Measurements from ENCODE around the gene KRTAP21-1.
"Not testable (repeated sequence)": the region's sequence is repeated elsewhere in the genome, so short reads cannot be mapped to it uniquely, and the experiment has no call there.

The KRTAP21-1 gene

GRCh38 chr21:30755328-30755727 lies at the start of gene KRTAP21-1:
TSS of gene KRTAP21-1 (minus strand) at chr21:30755428. CDS start at chr21:30755378, 50 bp downstream.
- DNase-seq (ENCODE audit: low read depth) = not testable (repeated sequence)

- DNase-seq (ENCODE audit: low read depth) = no peak
These were observed 45.4 kb upstream of the KRTAP21-1 start for GRCh38 chr21:30800605-30801004.

GRCh38 chr21:30793581-30794314 lies 38.5 kb upstream of the KRTAP21-1 start:
- no peak for DNase-seq (ENCODE audit: low read depth)

- no peak for DNase-seq (ENCODE audit: low read depth)
These were observed 24.0 kb upstream of the KRTAP21-1 start for GRCh38 chr21:30779249-30779648.

GRCh38 chr21:30769724-30770431 lies 14.7 kb upstream of the KRTAP21-1 start:
- DNase-seq (ENCODE audit: low read depth) = no peak

- DNase-seq (ENCODE audit: low read depth) = no peak
These were observed 5.5 kb upstream of the KRTAP21-1 start for GRCh38 chr21:30760776-30761175.

- DNase-seq (ENCODE audit: low read depth) = no peak
These were observed 3.1 kb upstream of the KRTAP21-1 start for GRCh38 chr21:30758306-30758705.

- no peak for DNase-seq (ENCODE audit: low read depth)
These were observed 8.1 kb downstream of the KRTAP21-1 start, which contains the start of gene KRTAP21-2 for GRCh38 chr21:30747159-30747558. TSS of gene KRTAP21-2 (minus strand) at chr21:30747259. CDS start at chr21:30747202, 57 bp downstream.

GRCh38 chr21:30740462-30740861 lies 14.8 kb downstream of the KRTAP21-1 start:
- DNase-seq (ENCODE audit: low read depth) = no peak

GRCh38 chr21:30733026-30733425 lies 22.2 kb downstream of the KRTAP21-1 start:
- no peak for DNase-seq (ENCODE audit: low read depth)

- no peak for DNase-seq (ENCODE audit: low read depth)
These were observed 28.5 kb downstream of the KRTAP21-1 start for GRCh38 chr21:30726726-30727125.

- DNase-seq (ENCODE audit: low read depth) = no peak
These were observed 35.8 kb downstream of the KRTAP21-1 start for GRCh38 chr21:30719401-30719800.

- DNase-seq (ENCODE audit: low read depth) = peak; percentile 34
These were observed 36.9 kb downstream of the KRTAP21-1 start, which contains the start of gene KRTAP21-3 for GRCh38 chr21:30718239-30718909. TSS of gene KRTAP21-3 (minus strand) at chr21:30718777. CDS start at chr21:30718759, 18 bp downstream.

GRCh38 chr21:30717105-30717504 lies 38.1 kb downstream of the KRTAP21-1 start:
- no peak for DNase-seq (ENCODE audit: low read depth)

GRCh38 chr21:30714946-30715345 lies 40.3 kb downstream of the KRTAP21-1 start:
- DNase-seq (ENCODE audit: low read depth) = no peak

- no peak for DNase-seq (ENCODE audit: low read depth)
These were observed 40.8 kb downstream of the KRTAP21-1 start for GRCh38 chr21:30714456-30714855.

GRCh38 chr21:30713766-30714165 lies 41.5 kb downstream of the KRTAP21-1 start:
- DNase-seq (ENCODE audit: low read depth) = no peak

- DNase-seq (ENCODE audit: low read depth) = no peak
These were observed 44.7 kb downstream of the KRTAP21-1 start for GRCh38 chr21:30710499-30710898.

GRCh38 chr21:30707409-30707808 lies 47.8 kb downstream of the KRTAP21-1 start:
- no peak for DNase-seq (ENCODE audit: low read depth)

Measured in non-pigmented ciliary epithelial cell (primary cell).